NCI-H1930 (cell line): ENCODE measurements around the gene EPHB1.
"Not testable (repeated sequence)": the region's sequence is repeated elsewhere in the genome, so short reads cannot be mapped to it uniquely, and the experiment has no call there.

ENCODE experiments used
- DNase-seq, 2 experiments: peaks; one replicate each; lab custom pipeline; 2025; lab: John Stamatoyannopoulos, UW

The EPHB1 gene

GRCh38 chr3:135005616-135006015 lies 210.6 kb downstream of the EPHB1 start:
- not testable (repeated sequence) for DNase-seq

GRCh38 chr3:135007607-135008006 lies 212.5 kb downstream of the EPHB1 start:
- no peak for DNase-seq

GRCh38 chr3:135008326-135008725 lies 213.3 kb downstream of the EPHB1 start:
- DNase-seq: no peak

GRCh38 chr3:135009014-135009413 lies 214.0 kb downstream of the EPHB1 start:
- no peak for DNase-seq

- no peak for DNase-seq
Measured at GRCh38 chr3:135012101-135012500, 217.0 kb downstream of the EPHB1 start.

- no peak for DNase-seq
Measured at GRCh38 chr3:135013206-135013605, 218.1 kb downstream of the EPHB1 start.

GRCh38 chr3:135014566-135014965 lies 219.5 kb downstream of the EPHB1 start:
- no peak for DNase-seq

- no peak for DNase-seq
Measured at GRCh38 chr3:135017003-135017893, 222.2 kb downstream of the EPHB1 start.

GRCh38 chr3:135018149-135018923 lies 223.3 kb downstream of the EPHB1 start:
- DNase-seq: no peak

- no peak for DNase-seq
Measured at GRCh38 chr3:135020181-135020580, 225.1 kb downstream of the EPHB1 start.

- no peak for DNase-seq
Measured at GRCh38 chr3:135023996-135024658, 229.1 kb downstream of the EPHB1 start.

GRCh38 chr3:135030768-135031615 lies 235.9 kb downstream of the EPHB1 start:
- DNase-seq: not testable (repeated sequence)

- no peak for DNase-seq
Measured at GRCh38 chr3:135033737-135034136, 238.7 kb downstream of the EPHB1 start.

GRCh38 chr3:135034291-135034768 lies 239.3 kb downstream of the EPHB1 start:
- DNase-seq: no peak

GRCh38 chr3:135034891-135035440 lies 239.9 kb downstream of the EPHB1 start:
- no peak for DNase-seq

GRCh38 chr3:135038186-135038585 lies 243.1 kb downstream of the EPHB1 start:
- no peak for DNase-seq

- DNase-seq: not testable (repeated sequence)
Measured at GRCh38 chr3:135039536-135039935, 244.5 kb downstream of the EPHB1 start.

- no peak for DNase-seq
Measured at GRCh38 chr3:135040321-135041240, 245.5 kb downstream of the EPHB1 start.

- DNase-seq: no peak
Measured at GRCh38 chr3:135041601-135042000, 246.5 kb downstream of the EPHB1 start.

- no peak for DNase-seq
Measured at GRCh38 chr3:135047061-135047460, 252.0 kb downstream of the EPHB1 start.
